Neural progenitor cell (in vitro differentiated cells): ENCODE results near the gene SMC3.

ENCODE experiments used
- EZH2phosphoT487 ChIP-seq: fragments of 200-600 bp; sonication (generic); IDR thresholded peaks from 2 replicates; pipeline ENCODE4 v1.6.1; 2017; ENCODE audit warnings: antibody characterized with exemption
- TF ChIP-seq, protein P1 (sequence below): fragments of 200-600 bp; sonication (generic); IDR thresholded peaks from 2 replicates; pipeline ENCODE4 v1.5.1; 2017; ENCODE audit warnings: antibody characterized with exemption, mild to moderate bottlenecking

DNA sequence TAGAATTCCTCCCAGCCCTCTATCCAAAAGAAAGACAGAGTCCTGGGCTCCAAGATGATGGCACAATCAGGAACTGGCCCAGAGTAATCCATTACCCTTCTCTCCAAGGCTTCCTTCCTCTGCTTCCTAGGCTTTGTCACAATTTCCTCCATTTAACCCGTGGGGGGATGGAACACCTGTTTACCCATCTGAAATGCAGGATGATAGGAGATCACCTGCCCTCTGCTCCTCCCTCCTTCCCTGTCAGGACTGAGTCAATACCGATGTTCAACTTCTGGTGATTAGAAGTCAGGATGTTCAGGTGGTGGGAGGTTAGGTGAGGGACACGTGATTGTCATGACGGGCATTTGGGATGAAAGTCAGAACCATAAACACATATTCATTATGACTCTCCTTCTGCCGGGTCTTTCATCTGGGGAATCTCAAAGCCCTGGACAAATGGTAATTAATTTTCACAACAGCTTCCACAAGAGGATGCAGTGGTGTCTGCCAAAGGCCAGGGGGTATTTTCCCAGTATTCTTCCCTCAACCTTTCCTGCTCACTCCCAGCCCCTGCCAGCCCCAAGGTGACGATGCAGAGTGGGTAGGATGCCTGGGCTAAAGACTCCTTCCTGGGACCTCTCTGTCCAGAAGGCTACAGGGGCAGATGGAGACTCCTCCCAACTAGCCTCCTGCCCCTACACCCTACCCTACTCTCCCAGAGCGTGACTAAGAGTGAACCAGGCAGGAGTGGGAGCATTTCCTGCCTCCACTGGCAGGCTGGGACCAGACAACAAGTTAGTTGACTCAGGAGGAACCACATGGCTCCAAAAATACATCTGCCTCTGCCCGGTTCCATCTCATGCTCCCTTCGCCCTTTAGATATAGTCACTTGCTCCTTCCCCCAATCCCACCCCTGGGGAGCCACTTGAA is 41.9 kb upstream of the SMC3 start:
- TF ChIP-seq EZH2phosphoT487, result no peak
- TF ChIP-seq, protein P1, sequence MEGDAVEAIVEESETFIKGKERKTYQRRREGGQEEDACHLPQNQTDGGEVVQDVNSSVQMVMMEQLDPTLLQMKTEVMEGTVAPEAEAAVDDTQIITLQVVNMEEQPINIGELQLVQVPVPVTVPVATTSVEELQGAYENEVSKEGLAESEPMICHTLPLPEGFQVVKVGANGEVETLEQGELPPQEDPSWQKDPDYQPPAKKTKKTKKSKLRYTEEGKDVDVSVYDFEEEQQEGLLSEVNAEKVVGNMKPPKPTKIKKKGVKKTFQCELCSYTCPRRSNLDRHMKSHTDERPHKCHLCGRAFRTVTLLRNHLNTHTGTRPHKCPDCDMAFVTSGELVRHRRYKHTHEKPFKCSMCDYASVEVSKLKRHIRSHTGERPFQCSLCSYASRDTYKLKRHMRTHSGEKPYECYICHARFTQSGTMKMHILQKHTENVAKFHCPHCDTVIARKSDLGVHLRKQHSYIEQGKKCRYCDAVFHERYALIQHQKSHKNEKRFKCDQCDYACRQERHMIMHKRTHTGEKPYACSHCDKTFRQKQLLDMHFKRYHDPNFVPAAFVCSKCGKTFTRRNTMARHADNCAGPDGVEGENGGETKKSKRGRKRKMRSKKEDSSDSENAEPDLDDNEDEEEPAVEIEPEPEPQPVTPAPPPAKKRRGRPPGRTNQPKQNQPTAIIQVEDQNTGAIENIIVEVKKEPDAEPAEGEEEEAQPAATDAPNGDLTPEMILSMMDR, result no peak
